B cell (primary cell): ENCODE measurements around the gene FRMD4A. TPM values are rescaled to one million over a fixed set of nuclear protein-coding genes. Genes with fewer than 3 reads are reported as not detected.

Source experiments
- ATAC-seq: fragments of 200-7000 bp; cut with Tn5 transposase; one replicate; pipeline ENCODE4 v1.10.0; 2021; ENCODE audit warnings: low read depth, mild to moderate bottlenecking, moderate number of reproducible peaks, moderate library complexity
- CTCF ChIA-PET: fragments of 350-600 bp; sonication (Branson Sonifier 250); formaldehyde crosslinking; loops from one replicate; lab custom pipeline; 2021; ENCODE audit warnings: antibody characterized with exemption, inconsistent platforms; lab: Charles Lee
- POLR2A ChIA-PET: fragments of 350-600 bp; sonication (Branson Sonifier 250); formaldehyde crosslinking; loops from one replicate; lab custom pipeline; 2021; ENCODE audit warnings: antibody characterized with exemption; lab: Charles Lee
- DNase-seq: peaks from one replicate; pipeline ENCODE4 v3.0.0; 2013
- H2AFZ ChIP-seq: 2 replicates; pipeline ENCODE4 v1.6.1; 2012; ENCODE audit warnings: mild to moderate bottlenecking, low read depth, low read length; ENCODE audit not compliant: insufficient read depth, poor library complexity, severe bottlenecking
- H3K27ac ChIP-seq, 2 donors: 1 replicate in 1 of 2; 2 replicates in 1 of 2; pipeline ENCODE4 v1.5.1; 2012 to 2013; ENCODE audit warnings: low read length in 2 of 2, mild to moderate bottlenecking in 2 of 2, moderate library complexity in 1 of 2
- H3K27me3 ChIP-seq, 4 experiments: fragments of 200-600 bp in 1 of 4; sonication (generic) in 1 of 4; replicated peaks in 1 of 4; 1 replicate in 2 of 4; 2 replicates in 2 of 4; pipeline versions ENCODE4 v1.6.1 to v1.7.0; 2013 to 2016; ENCODE audit warnings: low read length in 3 of 4, mild to moderate bottlenecking in 2 of 4, mixed read lengths in 1 of 4, moderate library complexity in 1 of 4; ENCODE audit not compliant: insufficient read depth in 4 of 4, control insufficient read depth in 3 of 4; ENCODE audit errors: control extremely low read depth in 1 of 4
- H3K36me3 ChIP-seq, 2 experiments: replicated peaks in 1 of 2; 1 replicate in 1 of 2; 2 replicates in 1 of 2; pipeline versions ENCODE4 v1.6.1 to v1.7.1; 2013; ENCODE audit warnings: low read length in 1 of 2; ENCODE audit not compliant: insufficient read depth in 2 of 2, control insufficient read depth in 1 of 2; ENCODE audit errors: control extremely low read depth in 1 of 2, extremely low read depth in 1 of 2
- H3K4me1 ChIP-seq, 2 donors: fragments of 200-600 bp in 1 of 2; sonication (generic) in 1 of 2; 1 replicate in 1 of 2; 2 replicates in 1 of 2; pipeline versions ENCODE4 v1.5.1 to v1.6.1; 2013 to 2017; ENCODE audit warnings: low read length in 2 of 2; ENCODE audit not compliant: control insufficient read depth in 2 of 2, insufficient read depth in 2 of 2
- H3K4me2 ChIP-seq: replicated peaks from 2 replicates; pipeline ENCODE3; 2012; ENCODE audit warnings: mild to moderate bottlenecking, low read depth, low read length; ENCODE audit not compliant: poor library complexity, severe bottlenecking
- H3K4me3 ChIP-seq, 5 experiments: fragments of 200-600 bp in 1 of 5; sonication (generic) in 1 of 5; 1 replicate in 3 of 5; 2 replicates in 2 of 5; pipeline versions ENCODE4 v1.5.1 to v1.7.0; 2011 to 2016; ENCODE audit warnings: low read length in 4 of 5, mild to moderate bottlenecking in 4 of 5, low read depth in 2 of 5, control low read depth in 1 of 5, moderate library complexity in 1 of 5; ENCODE audit not compliant: insufficient read depth in 1 of 5; ENCODE audit errors: control extremely low read depth in 1 of 5, extremely low read depth in 1 of 5
- H3K79me2 ChIP-seq: fragments of 200-600 bp; sonication (generic); one replicate; pipeline ENCODE4 v1.6.0; 2016; ENCODE audit warnings: low read length; ENCODE audit not compliant: control insufficient read depth, insufficient read depth
- H3K9ac ChIP-seq: fragments of 200-600 bp; sonication (generic); 2 replicates; pipeline ENCODE4 v1.6.1; 2017; ENCODE audit warnings: mild to moderate bottlenecking, low read length, moderate library complexity
- H3K9me3 ChIP-seq, 3 donors: one replicate each; pipeline versions ENCODE4 v1.6.1 to v1.7.1; 2013; ENCODE audit warnings: low read length in 2 of 3; ENCODE audit not compliant: control insufficient read depth in 2 of 3, insufficient read depth in 1 of 3; ENCODE audit errors: control extremely low read depth in 1 of 3
- H4K20me1 ChIP-seq: 2 replicates; pipeline ENCODE4 v1.6.0; 2012; ENCODE audit warnings: mild to moderate bottlenecking, low read length; ENCODE audit not compliant: insufficient read depth, control insufficient read depth, poor library complexity, severe bottlenecking
- H3K27ac Mint-ChIP-seq: one replicate; pipeline ENCODE4 v1.8.0; 2021; ENCODE audit warnings: mixed read lengths
- H3K27me3 Mint-ChIP-seq: one replicate; pipeline ENCODE4 v1.8.0; 2021; ENCODE audit warnings: mixed read lengths
- H3K4me1 Mint-ChIP-seq: one replicate; pipeline ENCODE4 v1.8.0; 2021; ENCODE audit warnings: mixed read lengths
- H3K4me3 Mint-ChIP-seq: one replicate; pipeline ENCODE4 v1.8.0; 2021; ENCODE audit warnings: mixed read lengths
- H3K9me3 Mint-ChIP-seq: one replicate; pipeline ENCODE4 v1.8.0; 2022; ENCODE audit warnings: mixed read lengths; ENCODE audit not compliant: insufficient read depth
- EZH2 ChIP-seq: IDR thresholded peaks from 2 replicates; pipeline ENCODE4 v1.6.1; 2012; ENCODE audit warnings: borderline replicate concordance, low read depth, mild to moderate bottlenecking, moderate library complexity, low read length; ENCODE audit not compliant: insufficient read depth, poor library complexity, severe bottlenecking
- WGBS: methylation state at CpG from one replicate; pipeline ENCODE4 v1.1.5; 2013; ENCODE audit warnings: missing lambda C conversion rate; ENCODE audit not compliant: insufficient coverage; 5-methylcytosine and 5-hydroxymethylcytosine counted together
- intact Hi-C: fragments of 100-400 bp; cut with micrococcal nuclease; formaldehyde crosslinking; loops from one replicate; pipeline ENCODE4 v1.10.0; 2022
- polyA plus RNA-seq: library from polyadenylated mRNA; depleted of rRNA; stranded (reverse); fragments of >200 nt; gene quantifications from 2 replicates; pipeline ENCODE4 v1.2.3, GENCODE V29; 2012
- total RNA-seq, 2 donors: library from RNA; stranded (reverse); fragments of 120-200 nt in 1 of 2; gene quantifications; 1 replicate in 1 of 2; 2 replicates in 1 of 2; pipeline versions ENCODE4 v1.2.3 to v1.2.4, GENCODE V29; 2013 to 2022
- TF ChIP-seq, protein P1 (sequence below): fragments of 200-600 bp; IDR thresholded peaks from one replicate; pipeline ENCODE4 v1.8.0; 2022; ENCODE audit warnings: antibody characterized with exemption, mild to moderate bottlenecking

Gene FRMD4A
- total and polyA plus RNA-seq, 2 donors (not counting 1 experiment from before 2014, with no cell fraction given): 0.76 to 3.4 TPM

DNA sequence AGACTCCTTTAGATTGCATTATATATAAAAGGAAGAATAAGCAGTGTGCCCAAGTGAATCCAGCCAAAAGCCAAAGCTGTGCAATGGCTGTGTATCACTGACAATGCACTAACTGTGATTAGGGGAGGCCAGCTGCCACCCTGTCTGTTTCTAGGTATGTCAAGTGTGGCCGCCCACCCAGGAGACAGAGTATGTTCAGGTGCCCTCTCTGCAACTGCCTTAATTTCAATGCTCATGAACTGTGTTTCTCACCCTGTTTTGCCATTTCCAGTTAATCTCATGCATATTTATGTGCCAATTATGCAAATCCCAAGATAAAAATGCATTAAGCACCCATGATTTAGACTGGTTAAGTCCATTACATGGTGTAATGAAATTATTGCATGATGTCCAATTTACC, 159.4 kb downstream of the FRMD4A start:
- Histone ChIP-seq H3K79me2 (no peaks in the 10 kb centered on the region), H3K4me3 (no peak overlapping the region), H3K4me2 (no peak overlapping the region), H3K36me3 (no peaks in the 10 kb centered on the region), H2AFZ (no peak overlapping the region), H3K4me1 (peaks cover 16 to 18% of the 10 kb centered on the region in 2 donors), H3K27ac (no peak overlapping the region), H4K20me1 (no peaks in the 10 kb centered on the region), H3K27me3 (peaks cover 0 to 41% (median 24%) of the 10 kb centered on the region in 4 experiments), H3K9me3 (peaks cover 0 to 2% (median 0%) of the 10 kb centered on the region in 3 donors), H3K9ac (no peak overlapping the region)
- no peaks in the 10 kb centered on the region for H3K9me3 Mint-ChIP-seq
- H3K27ac Mint-ChIP-seq: no peak overlapping the region
- no peak for DNase-seq
- ATAC-seq: no peak
- peaks cover 16% of the 10 kb centered on the region for H3K4me1 Mint-ChIP-seq
- peaks cover 78% of the 10 kb centered on the region for H3K27me3 Mint-ChIP-seq
- 100% methylated on average over 1 of the region's 1 CpG for WGBS
- no peak overlapping the region for H3K4me3 Mint-ChIP-seq
- POLR2A ChIA-PET: no interaction called here
- no peak for TF ChIP-seq EZH2
- TF ChIP-seq, protein P1, sequence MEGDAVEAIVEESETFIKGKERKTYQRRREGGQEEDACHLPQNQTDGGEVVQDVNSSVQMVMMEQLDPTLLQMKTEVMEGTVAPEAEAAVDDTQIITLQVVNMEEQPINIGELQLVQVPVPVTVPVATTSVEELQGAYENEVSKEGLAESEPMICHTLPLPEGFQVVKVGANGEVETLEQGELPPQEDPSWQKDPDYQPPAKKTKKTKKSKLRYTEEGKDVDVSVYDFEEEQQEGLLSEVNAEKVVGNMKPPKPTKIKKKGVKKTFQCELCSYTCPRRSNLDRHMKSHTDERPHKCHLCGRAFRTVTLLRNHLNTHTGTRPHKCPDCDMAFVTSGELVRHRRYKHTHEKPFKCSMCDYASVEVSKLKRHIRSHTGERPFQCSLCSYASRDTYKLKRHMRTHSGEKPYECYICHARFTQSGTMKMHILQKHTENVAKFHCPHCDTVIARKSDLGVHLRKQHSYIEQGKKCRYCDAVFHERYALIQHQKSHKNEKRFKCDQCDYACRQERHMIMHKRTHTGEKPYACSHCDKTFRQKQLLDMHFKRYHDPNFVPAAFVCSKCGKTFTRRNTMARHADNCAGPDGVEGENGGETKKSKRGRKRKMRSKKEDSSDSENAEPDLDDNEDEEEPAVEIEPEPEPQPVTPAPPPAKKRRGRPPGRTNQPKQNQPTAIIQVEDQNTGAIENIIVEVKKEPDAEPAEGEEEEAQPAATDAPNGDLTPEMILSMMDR: no peak
- intact Hi-C loops: no loop called here
- CTCF ChIA-PET: no interaction called here

DNA sequence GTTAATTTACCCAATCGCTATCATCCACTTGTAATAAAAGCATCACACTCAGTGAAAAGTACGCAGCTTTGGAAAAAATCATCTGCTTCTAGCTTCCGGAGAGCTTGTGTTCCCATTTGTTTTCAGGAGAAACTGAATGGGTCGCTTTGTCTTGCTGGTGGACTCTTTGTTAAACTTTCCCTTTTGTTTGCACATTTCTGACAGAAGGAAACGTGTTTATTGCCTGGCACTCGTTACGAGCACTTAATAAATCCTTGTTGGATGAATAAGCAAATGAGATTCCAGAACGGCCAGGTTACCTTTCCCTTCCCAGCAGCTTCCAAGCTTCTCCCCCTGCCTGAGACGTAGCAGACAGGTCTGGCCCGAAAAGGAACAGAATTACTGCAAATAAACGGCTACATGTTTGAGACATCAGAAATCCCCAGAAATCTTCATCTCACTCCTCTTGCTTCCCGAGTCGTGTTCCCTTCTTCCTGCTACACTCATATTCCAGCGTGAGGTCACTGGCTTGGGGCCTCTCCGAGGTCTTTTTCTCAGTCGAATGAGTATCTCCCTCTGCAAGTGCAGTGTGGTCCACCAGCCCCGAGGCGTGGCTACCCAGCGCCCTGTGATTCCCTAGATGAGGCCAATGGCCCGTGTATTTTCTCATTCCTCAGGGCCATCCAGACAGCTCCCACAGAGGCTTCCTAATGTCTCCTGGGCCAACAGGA, 167.2 kb downstream of the FRMD4A start:
- H3K4me1 Mint-ChIP-seq: no peaks in the 10 kb centered on the region
- no peak for DNase-seq
- H3K4me1 ChIP-seq: no peaks in the 10 kb centered on the region
- peaks cover 64% of the 10 kb centered on the region for H3K27me3 Mint-ChIP-seq
- no peaks in the 10 kb centered on the region for H3K36me3 ChIP-seq
- peaks cover 0 to 2% (median 0%) of the 10 kb centered on the region in 3 donors for H3K9me3 ChIP-seq
- ChIA-PET POLR2A (no interaction called here), CTCF (interaction anchor here (1.0 kb wide), 1 partner anchor 33 kb away, joined by 3 read pairs; no protein-coding TSS in a partner anchor)
- H3K9ac ChIP-seq: no peak overlapping the region
- intact Hi-C loops: no loop called here
- H3K4me2 ChIP-seq: no peak overlapping the region
- no peaks in the 10 kb centered on the region for H3K79me2 ChIP-seq
- H3K9me3 Mint-ChIP-seq: no peaks in the 10 kb centered on the region
- no peak overlapping the region for H3K4me3 ChIP-seq
- no peak overlapping the region for H2AFZ ChIP-seq
- no peak for TF ChIP-seq EZH2
- TF ChIP-seq, protein P1: no peak
- H3K27ac Mint-ChIP-seq: no peak overlapping the region
- H4K20me1 ChIP-seq: no peaks in the 10 kb centered on the region
- H3K4me3 Mint-ChIP-seq: no peak overlapping the region
- no peak overlapping the region for H3K27ac ChIP-seq
- WGBS: 84% methylated on average over 19 of the region's 20 CpGs
- no peak for ATAC-seq
- peaks cover 0 to 20% (median 9%) of the 10 kb centered on the region in 4 experiments for H3K27me3 ChIP-seq
